ENCODE results near the gene MACROD2.

MACROD2 gene

DNA sequence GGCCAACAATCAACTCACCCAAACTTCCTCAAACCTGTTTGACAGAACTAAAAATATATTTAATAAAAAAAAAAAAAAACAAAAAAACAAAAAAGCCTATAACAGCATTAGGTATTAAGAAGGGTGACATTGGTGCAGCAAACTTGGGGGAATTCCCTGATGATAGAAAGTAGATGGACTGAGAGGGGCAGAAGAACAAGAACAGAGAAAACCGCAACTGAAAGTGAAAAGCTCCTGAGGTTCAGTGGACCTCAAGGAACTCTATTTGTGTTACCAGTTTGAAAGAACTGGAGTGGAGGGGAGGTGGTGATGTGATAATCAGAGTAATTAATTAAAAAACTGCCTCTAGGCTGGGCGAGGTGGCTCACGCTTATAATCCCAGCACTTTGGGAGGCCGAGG lies 53.8 kb downstream of the MACROD2 start:
- TF ChIP-seq, protein P1, sequence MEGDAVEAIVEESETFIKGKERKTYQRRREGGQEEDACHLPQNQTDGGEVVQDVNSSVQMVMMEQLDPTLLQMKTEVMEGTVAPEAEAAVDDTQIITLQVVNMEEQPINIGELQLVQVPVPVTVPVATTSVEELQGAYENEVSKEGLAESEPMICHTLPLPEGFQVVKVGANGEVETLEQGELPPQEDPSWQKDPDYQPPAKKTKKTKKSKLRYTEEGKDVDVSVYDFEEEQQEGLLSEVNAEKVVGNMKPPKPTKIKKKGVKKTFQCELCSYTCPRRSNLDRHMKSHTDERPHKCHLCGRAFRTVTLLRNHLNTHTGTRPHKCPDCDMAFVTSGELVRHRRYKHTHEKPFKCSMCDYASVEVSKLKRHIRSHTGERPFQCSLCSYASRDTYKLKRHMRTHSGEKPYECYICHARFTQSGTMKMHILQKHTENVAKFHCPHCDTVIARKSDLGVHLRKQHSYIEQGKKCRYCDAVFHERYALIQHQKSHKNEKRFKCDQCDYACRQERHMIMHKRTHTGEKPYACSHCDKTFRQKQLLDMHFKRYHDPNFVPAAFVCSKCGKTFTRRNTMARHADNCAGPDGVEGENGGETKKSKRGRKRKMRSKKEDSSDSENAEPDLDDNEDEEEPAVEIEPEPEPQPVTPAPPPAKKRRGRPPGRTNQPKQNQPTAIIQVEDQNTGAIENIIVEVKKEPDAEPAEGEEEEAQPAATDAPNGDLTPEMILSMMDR (IDR thresholded peaks at IDR 0.05; ENCODE audit: borderline replicate concordance, control extremely low read depth, extremely low read depth, insufficient read depth, missing control alignments) = no peak
- in situ Hi-C loops (cut with MboI; ENCODE audit: low sequenced_read_pairs, unreplicated experiment) = loop anchor here (10.0 kb wide), 1 partner anchor 224 kb away; no protein-coding TSS in a partner anchor
- peak; percentile 13 for DNase-seq (ENCODE audit: low spot score)

DNA sequence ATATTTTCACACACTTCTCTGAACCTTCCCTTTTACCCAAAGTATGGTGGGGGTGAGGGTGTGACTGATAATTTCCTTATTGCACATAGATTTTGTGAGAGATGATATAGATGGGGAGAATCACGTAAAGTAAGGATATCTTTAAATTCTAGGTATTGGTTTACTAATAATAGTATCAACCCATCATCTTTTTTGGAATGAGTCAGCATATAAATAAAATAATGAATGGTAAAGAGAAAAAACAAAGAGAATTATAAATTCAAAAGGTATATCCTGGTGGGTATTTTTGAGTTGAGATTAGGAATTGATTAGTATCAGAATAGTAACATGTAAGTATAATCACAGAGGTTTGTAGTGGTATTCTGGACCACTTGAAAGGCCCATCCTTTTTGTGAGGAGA lies 56.1 kb downstream of the MACROD2 start:
- DNase-seq (ENCODE audit: low spot score) = no peak
- in situ Hi-C loops (cut with MboI; ENCODE audit: low sequenced_read_pairs, unreplicated experiment) = no loop called here
- TF ChIP-seq, protein P1 (IDR thresholded peaks at IDR 0.05; ENCODE audit: borderline replicate concordance, control extremely low read depth, extremely low read depth, insufficient read depth, missing control alignments) = no peak

DNA sequence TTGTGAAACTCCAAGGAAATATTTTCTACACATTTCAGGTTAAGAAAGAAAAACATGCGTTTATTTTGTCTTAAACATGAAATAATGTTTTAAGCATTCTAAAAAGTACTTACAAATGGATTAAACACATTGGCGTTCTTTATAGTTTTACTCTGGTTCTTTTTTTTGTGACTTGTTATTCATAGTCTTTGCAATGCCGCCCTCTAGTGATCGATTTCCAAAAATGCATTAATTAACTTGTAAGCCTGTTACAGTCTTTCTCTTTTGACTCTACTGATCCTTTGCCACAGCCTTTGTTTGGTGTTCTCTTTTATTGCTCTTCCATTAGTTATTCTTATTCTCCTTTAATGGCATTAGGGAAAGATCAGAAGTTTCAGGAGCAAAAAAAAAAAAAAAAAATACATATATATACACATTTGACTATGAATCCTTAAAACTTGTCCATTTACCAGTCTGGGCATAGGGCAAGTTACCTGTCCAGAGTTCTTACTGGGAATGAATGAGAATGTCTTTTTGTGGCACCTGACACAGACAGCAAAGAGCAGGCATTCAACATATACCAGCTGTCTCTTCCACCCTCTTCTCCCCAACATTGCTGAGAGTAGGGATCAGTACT lies 59.9 kb downstream of the MACROD2 start:
- DNase-seq (ENCODE audit: low spot score) = peak; percentile 34
- TF ChIP-seq, protein P1 (IDR thresholded peaks at IDR 0.05; ENCODE audit: borderline replicate concordance, control extremely low read depth, extremely low read depth, insufficient read depth, missing control alignments) = peak; percentile 20
- in situ Hi-C loops (cut with MboI; ENCODE audit: low sequenced_read_pairs, unreplicated experiment) = no loop called here

DNA sequence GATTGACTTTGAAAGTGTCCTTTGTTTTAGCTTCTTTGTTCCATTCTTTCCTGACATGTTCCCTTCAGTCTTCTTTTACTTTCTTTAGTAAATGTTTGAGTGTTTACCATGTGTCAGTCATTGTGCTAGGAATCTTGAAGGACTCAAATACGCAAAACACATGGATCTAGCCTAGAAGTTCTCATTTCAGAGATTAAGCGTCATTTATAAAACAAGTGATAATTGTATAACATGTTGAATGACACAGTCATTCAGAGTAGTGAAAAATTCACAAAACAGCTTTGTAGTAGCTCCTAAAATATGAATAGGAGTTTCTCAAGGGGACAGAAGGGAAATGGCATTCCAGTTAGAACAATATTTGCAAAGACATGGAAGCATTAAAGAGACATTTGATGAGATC lies 66.9 kb downstream of the MACROD2 start:
- TF ChIP-seq, protein P1 (IDR thresholded peaks at IDR 0.05; ENCODE audit: borderline replicate concordance, control extremely low read depth, extremely low read depth, insufficient read depth, missing control alignments) = no peak
- in situ Hi-C loops (cut with MboI; ENCODE audit: low sequenced_read_pairs, unreplicated experiment) = no loop called here
- no peak for DNase-seq (ENCODE audit: low spot score)

DNA sequence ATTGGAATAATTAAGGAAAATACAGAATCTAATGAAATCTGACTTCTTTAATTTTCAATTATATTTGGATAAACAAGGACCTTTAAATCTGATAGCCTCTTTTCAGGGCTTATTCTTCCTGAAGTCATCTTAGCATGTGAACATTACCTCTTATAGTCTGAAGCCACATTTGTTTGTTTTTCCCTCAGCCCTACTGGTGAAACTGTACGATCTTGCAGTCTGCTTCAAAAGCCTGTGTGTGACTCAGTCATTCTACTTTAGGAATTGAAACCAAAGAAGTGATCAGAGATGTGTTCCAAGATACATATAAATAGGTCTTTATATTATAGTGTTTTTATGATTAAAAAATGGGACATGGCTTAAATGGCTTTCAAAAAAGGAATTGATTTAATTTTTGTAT lies 67.5 kb downstream of the MACROD2 start:
- in situ Hi-C loops (cut with MboI; ENCODE audit: low sequenced_read_pairs, unreplicated experiment) = no loop called here
- TF ChIP-seq, protein P1 (IDR thresholded peaks at IDR 0.05; ENCODE audit: borderline replicate concordance, control extremely low read depth, extremely low read depth, insufficient read depth, missing control alignments) = no peak
- DNase-seq (ENCODE audit: low spot score) = no peak

DNA sequence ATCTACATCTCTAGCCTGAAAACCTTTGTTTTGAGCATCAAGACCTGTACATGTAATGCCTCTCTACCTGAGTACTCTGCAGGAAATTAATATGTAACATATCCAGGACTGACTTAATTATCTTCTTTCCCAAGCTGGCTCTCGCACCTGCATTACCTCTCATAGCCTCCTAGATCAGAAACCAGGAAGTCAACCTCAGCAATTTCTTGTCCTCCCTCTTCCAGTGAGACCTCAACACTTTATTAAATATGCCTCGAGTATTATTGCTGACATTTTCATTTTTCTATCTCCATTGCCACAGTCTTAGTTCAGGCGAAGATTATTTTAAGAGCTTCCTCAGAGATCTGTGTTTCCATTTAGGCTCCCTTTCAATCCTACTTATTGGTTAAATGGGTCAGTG lies 69.0 kb downstream of the MACROD2 start:
- in situ Hi-C loops (cut with MboI; ENCODE audit: low sequenced_read_pairs, unreplicated experiment) = no loop called here
- TF ChIP-seq, protein P1 (IDR thresholded peaks at IDR 0.05; ENCODE audit: borderline replicate concordance, control extremely low read depth, extremely low read depth, insufficient read depth, missing control alignments) = no peak
- no peak for DNase-seq (ENCODE audit: low spot score)

Data from GM13976 (cell line).